ENCODE results near the gene WDFY4.

Gene WDFY4

DNA sequence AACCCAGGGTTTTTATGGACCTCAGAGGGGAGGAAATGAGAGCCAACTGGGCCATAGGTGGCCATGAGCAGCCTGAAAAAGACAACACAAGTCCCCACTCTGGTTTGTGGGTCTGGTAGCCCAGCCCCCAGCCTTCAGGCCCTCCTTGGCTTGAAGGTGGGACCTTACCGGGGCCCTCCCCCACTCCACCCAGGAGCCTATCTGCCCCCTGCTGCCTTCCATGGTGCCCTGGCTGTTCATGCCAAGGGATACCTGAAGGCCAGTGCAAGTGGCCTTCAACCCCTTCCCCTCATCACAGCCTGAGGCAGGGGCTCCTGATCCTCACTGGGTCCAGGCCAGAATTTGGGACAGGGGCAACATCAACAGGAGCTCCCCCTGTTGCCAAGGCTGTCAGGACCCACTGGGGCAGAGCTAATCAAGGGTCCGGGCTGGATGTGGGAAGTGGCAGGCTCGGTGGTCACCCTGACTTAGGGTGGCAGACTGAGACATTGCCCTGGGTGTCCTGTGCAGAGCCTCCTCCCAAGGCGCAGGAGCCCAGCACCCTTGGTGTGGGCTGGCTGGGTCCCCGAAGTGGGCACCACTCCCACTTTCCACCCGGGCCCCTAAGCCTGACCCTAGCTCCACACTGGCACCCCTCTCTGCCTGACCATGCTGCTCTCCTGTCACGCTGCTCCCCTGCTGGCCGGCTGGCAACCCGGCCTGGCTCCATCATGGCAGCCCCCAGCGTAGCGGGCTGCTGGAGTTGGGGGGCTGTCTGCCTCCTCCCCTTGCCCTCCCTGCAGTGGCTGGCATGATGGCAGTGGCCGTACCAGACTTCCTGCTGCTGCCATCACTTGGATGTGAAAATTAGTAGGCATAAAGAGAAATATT lies 6.4 kb downstream of the WDFY4 start:
- H3K4me3 ChIP-seq (replicated peaks in 1 of 2; ENCODE audit: low read depth in 2 of 2, low read length in 2 of 2): no peak overlapping the region
- TF ChIP-seq, protein P1, sequence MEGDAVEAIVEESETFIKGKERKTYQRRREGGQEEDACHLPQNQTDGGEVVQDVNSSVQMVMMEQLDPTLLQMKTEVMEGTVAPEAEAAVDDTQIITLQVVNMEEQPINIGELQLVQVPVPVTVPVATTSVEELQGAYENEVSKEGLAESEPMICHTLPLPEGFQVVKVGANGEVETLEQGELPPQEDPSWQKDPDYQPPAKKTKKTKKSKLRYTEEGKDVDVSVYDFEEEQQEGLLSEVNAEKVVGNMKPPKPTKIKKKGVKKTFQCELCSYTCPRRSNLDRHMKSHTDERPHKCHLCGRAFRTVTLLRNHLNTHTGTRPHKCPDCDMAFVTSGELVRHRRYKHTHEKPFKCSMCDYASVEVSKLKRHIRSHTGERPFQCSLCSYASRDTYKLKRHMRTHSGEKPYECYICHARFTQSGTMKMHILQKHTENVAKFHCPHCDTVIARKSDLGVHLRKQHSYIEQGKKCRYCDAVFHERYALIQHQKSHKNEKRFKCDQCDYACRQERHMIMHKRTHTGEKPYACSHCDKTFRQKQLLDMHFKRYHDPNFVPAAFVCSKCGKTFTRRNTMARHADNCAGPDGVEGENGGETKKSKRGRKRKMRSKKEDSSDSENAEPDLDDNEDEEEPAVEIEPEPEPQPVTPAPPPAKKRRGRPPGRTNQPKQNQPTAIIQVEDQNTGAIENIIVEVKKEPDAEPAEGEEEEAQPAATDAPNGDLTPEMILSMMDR (IDR thresholded peaks at IDR 0.05; ENCODE audit: low read depth, low read length): no peak

DNA sequence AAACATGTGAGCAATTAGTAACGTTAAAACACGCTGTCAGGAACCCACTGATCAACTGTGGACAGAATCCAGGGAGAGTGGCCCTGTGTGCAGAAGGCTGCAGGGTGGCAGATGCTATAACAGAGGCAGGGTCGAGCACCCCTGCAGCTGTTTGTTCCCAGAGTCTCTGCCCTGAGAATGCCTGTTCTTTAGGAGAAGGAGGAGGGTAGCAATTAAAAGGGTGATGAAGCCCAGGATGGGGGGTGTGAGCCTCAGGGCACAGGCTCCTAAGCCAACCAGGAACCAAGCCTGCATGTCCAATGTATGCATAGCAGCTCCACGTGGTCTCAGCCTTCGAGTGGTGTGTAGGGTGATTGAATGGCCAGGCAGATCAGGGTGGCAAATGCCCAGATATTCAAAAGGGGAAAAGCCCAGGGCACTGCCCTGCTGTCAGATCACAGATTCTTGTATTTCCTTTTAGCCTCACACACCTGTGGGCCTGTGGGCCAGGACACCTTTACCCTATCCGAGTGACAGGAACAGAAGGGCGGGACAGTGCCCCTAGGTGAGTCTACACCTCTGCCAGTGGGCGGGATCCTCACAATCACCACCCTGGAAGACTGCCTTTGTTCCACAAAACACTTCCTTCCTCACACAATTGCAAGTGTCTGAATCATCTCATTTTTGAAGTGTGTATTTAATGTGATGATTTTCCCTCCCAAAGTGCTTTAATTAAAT lies 7.3 kb downstream of the WDFY4 start:
- TF ChIP-seq, protein P1 (IDR thresholded peaks at IDR 0.05; ENCODE audit: low read depth, low read length): no peak
- DNase-seq (ENCODE audit: low read depth in 2 of 2): no peak
- no peak overlapping the region for H3K4me3 ChIP-seq (replicated peaks in 1 of 2; ENCODE audit: low read depth in 2 of 2, low read length in 2 of 2)

More for the DNA sequence above, 6.4 kb downstream of the WDFY4 start:
- DNase-seq (ENCODE audit: low read depth in 2 of 2): no peak

DNA sequence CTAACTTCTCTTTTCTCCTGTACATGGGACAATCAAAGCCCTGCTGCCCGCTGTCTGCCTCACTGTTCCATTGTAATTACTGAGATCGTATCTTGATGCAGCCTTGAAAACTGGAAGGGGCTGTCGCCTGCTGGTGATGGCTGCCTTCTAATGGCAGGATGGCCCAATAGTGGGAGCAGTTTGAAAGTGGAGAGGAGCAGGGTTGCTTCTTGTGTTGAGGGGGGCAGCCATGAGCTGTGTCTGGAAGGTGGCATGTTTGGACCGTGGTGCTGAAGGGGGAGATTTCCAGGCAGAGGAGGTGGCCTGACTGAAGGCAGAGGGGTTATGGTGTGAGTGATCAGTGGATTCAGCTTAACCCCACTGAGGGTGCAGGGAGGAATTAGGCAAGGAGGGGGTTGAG lies 8.1 kb downstream of the WDFY4 start:
- no peak for DNase-seq (ENCODE audit: low read depth in 2 of 2)
- no peak overlapping the region for H3K4me3 ChIP-seq (replicated peaks in 1 of 2; ENCODE audit: low read depth in 2 of 2, low read length in 2 of 2)
- TF ChIP-seq, protein P1 (IDR thresholded peaks at IDR 0.05; ENCODE audit: low read depth, low read length): no peak

DNA sequence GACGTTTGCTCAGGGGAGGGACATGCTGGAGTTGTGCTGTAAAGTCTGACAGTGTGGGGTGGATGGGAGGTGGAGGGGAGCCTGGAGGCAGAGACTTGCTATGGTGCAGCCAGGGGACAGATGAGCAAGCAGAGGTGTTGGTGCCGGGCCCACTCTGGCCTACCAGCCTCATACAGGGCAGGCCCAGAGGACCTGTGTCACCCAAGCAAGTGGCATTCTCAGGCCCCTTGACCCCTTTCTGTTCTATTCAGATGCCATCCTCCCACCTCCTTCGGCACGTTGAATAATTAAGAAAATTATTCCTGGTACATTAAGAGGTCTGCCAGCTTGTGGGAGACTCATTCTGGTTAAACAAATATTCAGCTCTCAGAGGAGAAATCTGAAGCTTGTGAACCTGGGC lies 8.5 kb downstream of the WDFY4 start:
- TF ChIP-seq, protein P1 (IDR thresholded peaks at IDR 0.05; ENCODE audit: low read depth, low read length): no peak
- no peak for DNase-seq (ENCODE audit: low read depth in 2 of 2)
- no peak overlapping the region for H3K4me3 ChIP-seq (replicated peaks in 1 of 2; ENCODE audit: low read depth in 2 of 2, low read length in 2 of 2)

DNA sequence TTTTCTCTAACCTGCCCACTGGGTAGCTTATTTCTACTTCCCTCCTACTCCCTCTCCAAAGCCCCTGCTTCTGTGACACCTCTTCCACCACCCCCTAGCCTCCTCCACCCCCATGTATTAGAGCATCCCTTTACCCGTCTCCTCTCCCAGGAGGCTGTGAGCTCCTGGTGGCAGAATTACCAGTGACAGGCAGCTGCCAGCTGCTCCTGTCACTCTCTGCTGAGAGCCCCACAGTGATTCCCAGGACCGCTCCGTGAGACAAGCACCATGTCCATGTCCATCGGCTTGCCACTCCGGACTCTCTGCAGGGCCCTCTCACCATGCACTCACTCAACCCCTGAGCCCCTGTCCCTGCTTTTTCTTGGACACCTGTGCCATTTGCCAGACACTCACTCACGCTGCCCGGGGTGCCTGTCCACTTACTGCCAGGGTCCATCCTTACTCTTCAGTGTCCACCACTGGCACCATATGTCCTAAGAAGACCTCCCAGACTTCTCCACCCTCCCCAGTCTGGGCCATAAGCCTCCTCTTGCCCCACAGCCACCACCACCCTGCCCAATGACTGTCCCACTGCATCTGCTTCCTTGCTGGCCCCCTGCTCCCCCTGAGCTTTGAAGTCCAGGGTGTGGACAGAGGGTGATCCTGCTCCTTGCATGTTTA lies 9.8 kb downstream of the WDFY4 start:
- no peak for DNase-seq (ENCODE audit: low read depth in 2 of 2)
- TF ChIP-seq, protein P1 (IDR thresholded peaks at IDR 0.05; ENCODE audit: low read depth, low read length): no peak
- H3K4me3 ChIP-seq (replicated peaks in 1 of 2; ENCODE audit: low read depth in 2 of 2, low read length in 2 of 2): no peak overlapping the region

DNA sequence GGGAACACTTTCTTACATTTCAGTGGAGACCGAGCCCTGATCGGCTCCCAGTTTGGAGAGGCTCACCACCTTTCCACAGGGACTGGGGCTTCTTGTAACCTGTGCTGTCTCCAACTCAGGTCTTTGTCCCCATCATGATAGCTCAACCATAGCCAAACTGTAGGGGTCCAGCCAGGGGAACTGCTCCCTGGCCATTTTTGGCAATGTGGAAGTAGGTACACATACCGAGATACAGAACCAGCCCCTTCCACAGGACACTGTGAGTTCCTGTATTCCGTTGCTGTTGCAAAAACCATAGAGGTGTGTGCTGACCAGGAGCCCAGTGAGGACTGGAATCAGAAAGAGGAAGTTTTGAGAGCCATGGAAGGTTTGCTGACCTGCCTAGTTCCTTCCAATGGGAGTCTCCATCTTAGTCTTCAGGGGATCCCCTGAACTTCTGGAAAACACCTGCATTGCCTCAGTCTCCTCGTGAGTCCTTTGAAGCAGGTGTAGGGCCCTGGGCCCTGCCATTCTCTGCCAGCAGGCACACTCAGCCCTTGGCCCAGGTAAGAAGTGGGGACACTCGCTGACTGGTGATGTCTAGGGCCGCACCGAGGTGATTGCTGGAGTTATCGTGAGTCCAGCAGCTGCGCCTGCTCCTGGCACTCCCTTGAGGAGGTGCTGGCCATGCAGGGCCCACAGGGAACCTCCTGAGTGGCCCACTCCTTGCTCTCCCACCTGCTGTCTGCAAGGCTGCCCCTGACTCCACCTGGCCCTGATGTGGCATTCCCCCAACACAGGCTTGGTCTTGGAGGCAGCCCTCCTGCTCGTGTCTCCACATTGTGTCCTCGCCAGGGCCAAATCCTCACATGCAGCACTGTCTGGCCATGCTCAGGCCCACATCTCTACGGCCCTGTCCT lies 11.2 kb downstream of the WDFY4 start:
- no peak overlapping the region for H3K4me3 ChIP-seq (replicated peaks in 1 of 2; ENCODE audit: low read depth in 2 of 2, low read length in 2 of 2)
- TF ChIP-seq, protein P1 (IDR thresholded peaks at IDR 0.05; ENCODE audit: low read depth, low read length): no peak
- DNase-seq (ENCODE audit: low read depth in 2 of 2): no peak

Data from cardiac fibroblast (primary cell).